B cell (primary cell): ENCODE measurements around the gene KRTAP5-1. TPM values are rescaled to one million over a fixed set of nuclear protein-coding genes. Genes with fewer than 3 reads are reported as not detected.

Source experiments
- ATAC-seq: fragments of 200-7000 bp; cut with Tn5 transposase; one replicate; pipeline ENCODE4 v1.10.0; 2021; ENCODE audit warnings: low read depth, mild to moderate bottlenecking, moderate number of reproducible peaks, moderate library complexity
- CTCF ChIA-PET: fragments of 350-600 bp; sonication (Branson Sonifier 250); formaldehyde crosslinking; loops from one replicate; lab custom pipeline; 2021; ENCODE audit warnings: antibody characterized with exemption, inconsistent platforms; lab: Charles Lee
- POLR2A ChIA-PET: fragments of 350-600 bp; sonication (Branson Sonifier 250); formaldehyde crosslinking; loops from one replicate; lab custom pipeline; 2021; ENCODE audit warnings: antibody characterized with exemption; lab: Charles Lee
- DNase-seq: peaks from one replicate; pipeline ENCODE4 v3.0.0; 2013
- H2AFZ ChIP-seq: 2 replicates; pipeline ENCODE4 v1.6.1; 2012; ENCODE audit warnings: mild to moderate bottlenecking, low read depth, low read length; ENCODE audit not compliant: insufficient read depth, poor library complexity, severe bottlenecking
- H3K27ac ChIP-seq, 2 donors: 1 replicate in 1 of 2; 2 replicates in 1 of 2; pipeline ENCODE4 v1.5.1; 2012 to 2013; ENCODE audit warnings: low read length in 2 of 2, mild to moderate bottlenecking in 2 of 2, moderate library complexity in 1 of 2
- H3K27me3 ChIP-seq, 4 experiments: fragments of 200-600 bp in 1 of 4; sonication (generic) in 1 of 4; replicated peaks in 1 of 4; 1 replicate in 2 of 4; 2 replicates in 2 of 4; pipeline versions ENCODE4 v1.6.1 to v1.7.0; 2013 to 2016; ENCODE audit warnings: low read length in 3 of 4, mild to moderate bottlenecking in 2 of 4, mixed read lengths in 1 of 4, moderate library complexity in 1 of 4; ENCODE audit not compliant: insufficient read depth in 4 of 4, control insufficient read depth in 3 of 4; ENCODE audit errors: control extremely low read depth in 1 of 4
- H3K36me3 ChIP-seq, 2 experiments: replicated peaks in 1 of 2; 1 replicate in 1 of 2; 2 replicates in 1 of 2; pipeline versions ENCODE4 v1.6.1 to v1.7.1; 2013; ENCODE audit warnings: low read length in 1 of 2; ENCODE audit not compliant: insufficient read depth in 2 of 2, control insufficient read depth in 1 of 2; ENCODE audit errors: control extremely low read depth in 1 of 2, extremely low read depth in 1 of 2
- H3K4me1 ChIP-seq, 2 donors: fragments of 200-600 bp in 1 of 2; sonication (generic) in 1 of 2; 1 replicate in 1 of 2; 2 replicates in 1 of 2; pipeline versions ENCODE4 v1.5.1 to v1.6.1; 2013 to 2017; ENCODE audit warnings: low read length in 2 of 2; ENCODE audit not compliant: control insufficient read depth in 2 of 2, insufficient read depth in 2 of 2
- H3K4me2 ChIP-seq: replicated peaks from 2 replicates; pipeline ENCODE3; 2012; ENCODE audit warnings: mild to moderate bottlenecking, low read depth, low read length; ENCODE audit not compliant: poor library complexity, severe bottlenecking
- H3K4me3 ChIP-seq, 5 experiments: fragments of 200-600 bp in 1 of 5; sonication (generic) in 1 of 5; 1 replicate in 3 of 5; 2 replicates in 2 of 5; pipeline versions ENCODE4 v1.5.1 to v1.7.0; 2011 to 2016; ENCODE audit warnings: low read length in 4 of 5, mild to moderate bottlenecking in 4 of 5, low read depth in 2 of 5, control low read depth in 1 of 5, moderate library complexity in 1 of 5; ENCODE audit not compliant: insufficient read depth in 1 of 5; ENCODE audit errors: control extremely low read depth in 1 of 5, extremely low read depth in 1 of 5
- H3K79me2 ChIP-seq: fragments of 200-600 bp; sonication (generic); one replicate; pipeline ENCODE4 v1.6.0; 2016; ENCODE audit warnings: low read length; ENCODE audit not compliant: control insufficient read depth, insufficient read depth
- H3K9ac ChIP-seq: fragments of 200-600 bp; sonication (generic); 2 replicates; pipeline ENCODE4 v1.6.1; 2017; ENCODE audit warnings: mild to moderate bottlenecking, low read length, moderate library complexity
- H3K9me3 ChIP-seq, 3 donors: one replicate each; pipeline versions ENCODE4 v1.6.1 to v1.7.1; 2013; ENCODE audit warnings: low read length in 2 of 3; ENCODE audit not compliant: control insufficient read depth in 2 of 3, insufficient read depth in 1 of 3; ENCODE audit errors: control extremely low read depth in 1 of 3
- H4K20me1 ChIP-seq: 2 replicates; pipeline ENCODE4 v1.6.0; 2012; ENCODE audit warnings: mild to moderate bottlenecking, low read length; ENCODE audit not compliant: insufficient read depth, control insufficient read depth, poor library complexity, severe bottlenecking
- H3K27ac Mint-ChIP-seq: one replicate; pipeline ENCODE4 v1.8.0; 2021; ENCODE audit warnings: mixed read lengths
- H3K27me3 Mint-ChIP-seq: one replicate; pipeline ENCODE4 v1.8.0; 2021; ENCODE audit warnings: mixed read lengths
- H3K4me1 Mint-ChIP-seq: one replicate; pipeline ENCODE4 v1.8.0; 2021; ENCODE audit warnings: mixed read lengths
- H3K4me3 Mint-ChIP-seq: one replicate; pipeline ENCODE4 v1.8.0; 2021; ENCODE audit warnings: mixed read lengths
- H3K9me3 Mint-ChIP-seq: one replicate; pipeline ENCODE4 v1.8.0; 2022; ENCODE audit warnings: mixed read lengths; ENCODE audit not compliant: insufficient read depth
- CTCF ChIP-seq: fragments of 200-600 bp; IDR thresholded peaks from one replicate; pipeline ENCODE4 v1.8.0; 2022; ENCODE audit warnings: antibody characterized with exemption, mild to moderate bottlenecking
- EZH2 ChIP-seq: IDR thresholded peaks from 2 replicates; pipeline ENCODE4 v1.6.1; 2012; ENCODE audit warnings: borderline replicate concordance, low read depth, mild to moderate bottlenecking, moderate library complexity, low read length; ENCODE audit not compliant: insufficient read depth, poor library complexity, severe bottlenecking
- WGBS: methylation state at CpG from one replicate; pipeline ENCODE4 v1.1.5; 2013; ENCODE audit warnings: missing lambda C conversion rate; ENCODE audit not compliant: insufficient coverage; 5-methylcytosine and 5-hydroxymethylcytosine counted together
- intact Hi-C: fragments of 100-400 bp; cut with micrococcal nuclease; formaldehyde crosslinking; loops from one replicate; pipeline ENCODE4 v1.10.0; 2022
- polyA plus RNA-seq: library from polyadenylated mRNA; depleted of rRNA; stranded (reverse); fragments of >200 nt; gene quantifications from 2 replicates; pipeline ENCODE4 v1.2.3, GENCODE V29; 2012
- total RNA-seq, 2 donors: library from RNA; stranded (reverse); fragments of 120-200 nt in 1 of 2; gene quantifications; 1 replicate in 1 of 2; 2 replicates in 1 of 2; pipeline versions ENCODE4 v1.2.3 to v1.2.4, GENCODE V29; 2013 to 2022

Gene KRTAP5-1
- total and polyA plus RNA-seq, 2 donors (not counting 1 experiment from before 2014, with no cell fraction given) = not detected

GRCh38 chr11:1559111-1559951, 25.8 kb downstream of the KRTAP5-1 start:
- CTCF ChIA-PET = interaction anchor here (1.0 to 1.5 kb wide), 2 partner anchors 15 to 16 kb away, joined by 3 read pairs; no protein-coding TSS in a partner anchor
- no peaks in the 10 kb centered on the region for H3K79me2 ChIP-seq
- ATAC-seq = peak; percentile 70
- peaks cover 0 to 3% (median 0%) of the 10 kb centered on the region in 3 donors for H3K9me3 ChIP-seq
- no peak overlapping the region for H3K27ac ChIP-seq
- H4K20me1 ChIP-seq = no peaks in the 10 kb centered on the region
- peaks cover 0 to 24% (median 6%) of the 10 kb centered on the region in 4 experiments for H3K27me3 ChIP-seq
- peak; percentile 67 for DNase-seq
- Mint-ChIP-seq H3K9me3 (no peaks in the 10 kb centered on the region), H3K4me1 (peaks cover 7% of the 10 kb centered on the region), H3K27me3 (peaks cover 18% of the 10 kb centered on the region), H3K4me3 (no peak overlapping the region), H3K27ac (no peak overlapping the region)
- H3K4me1 ChIP-seq = peaks cover 0 to 10% of the 10 kb centered on the region in 2 donors
- POLR2A ChIA-PET = no interaction called here
- TF ChIP-seq CTCF (no peak), EZH2 (no peak)
- no peak overlapping the region for H3K9ac ChIP-seq
- 70% methylated on average over 23 of the region's 29 CpGs for WGBS
- no peak overlapping the region for H3K4me3 ChIP-seq
- no peak overlapping the region for H2AFZ ChIP-seq
- H3K36me3 ChIP-seq = no peaks in the 10 kb centered on the region
- intact Hi-C loops = no loop called here
- H3K4me2 ChIP-seq = no peak overlapping the region

- POLR2A ChIA-PET = no interaction called here
- CTCF ChIA-PET = interaction anchor here (1.0 to 1.5 kb wide), 2 partner anchors 16 to 35 kb away, joined by 3 to 4 read pairs; no protein-coding TSS in a partner anchor
- peaks cover 21% of the 10 kb centered on the region for H3K27me3 Mint-ChIP-seq
- Histone ChIP-seq H3K4me1 (peaks cover 0 to 10% of the 10 kb centered on the region in 2 donors), H4K20me1 (no peaks in the 10 kb centered on the region), H3K36me3 (no peaks in the 10 kb centered on the region), H3K4me2 (no peak overlapping the region), H3K4me3 (no peak overlapping the region), H3K9ac (no peak overlapping the region), H3K9me3 (peaks cover 0 to 3% (median 0%) of the 10 kb centered on the region in 3 donors), H3K79me2 (no peaks in the 10 kb centered on the region), H2AFZ (no peak overlapping the region), H3K27ac (no peak overlapping the region), H3K27me3 (peaks cover 0 to 29% (median 6%) of the 10 kb centered on the region in 4 experiments)
- ATAC-seq (no peak), DNase-seq (no peak)
- H3K4me3 Mint-ChIP-seq = no peak overlapping the region
- no peaks in the 10 kb centered on the region for H3K9me3 Mint-ChIP-seq
- peaks cover 7% of the 10 kb centered on the region for H3K4me1 Mint-ChIP-seq
- intact Hi-C loops = no loop called here
- 73% methylated on average over 11 of the region's 12 CpGs for WGBS
- TF ChIP-seq EZH2 (no peak), CTCF (no peak)
- no peak overlapping the region for H3K27ac Mint-ChIP-seq
These were observed 26.3 kb downstream of the KRTAP5-1 start for GRCh38 chr11:1558775-1559110.
